ENCODE measurements around the gene TRPV6. TPM values are rescaled to one million over a fixed set of nuclear protein-coding genes. Genes with fewer than 3 reads are reported as not detected.

TRPV6 gene
- polyA plus RNA-seq, 3 donors, result 0.44 TPM; not detected in 2

- Histone ChIP-seq H3K27me3 (ENCODE audit: control insufficient read depth in 2 of 2, insufficient read depth in 2 of 2, low read length in 2 of 2) (no peaks in the 10 kb centered on the region), H3K4me2 (replicated peaks; ENCODE audit: extremely low read depth, low read length, poor library complexity, severe bottlenecking) (no peak overlapping the region), H3K79me2 (ENCODE audit: insufficient read depth, low read length) (no peaks in the 10 kb centered on the region), H3K27ac (ENCODE audit: low read depth in 1 of 2, low read length in 2 of 2) (no peak overlapping the region), H3K9ac (ENCODE audit: insufficient read depth, low read length, poor library complexity, severe bottlenecking) (no peak overlapping the region), H2AFZ (ENCODE audit: insufficient read depth, low read depth, low read length, poor library complexity, severe bottlenecking) (no peak overlapping the region), H4K20me1 (ENCODE audit: insufficient read depth, low read length) (no peaks in the 10 kb centered on the region), H3K4me1 (ENCODE audit: control insufficient read depth in 1 of 2, insufficient read depth in 2 of 2, low read length in 2 of 2) (no peaks in the 10 kb centered on the region), H3K9me3 (replicated peaks in 1 of 2; ENCODE audit: control insufficient read depth in 1 of 2, insufficient read depth in 1 of 2, low read length in 2 of 2) (no peaks in the 10 kb centered on the region), H3K36me3 (replicated peaks in 1 of 2; ENCODE audit: control insufficient read depth in 1 of 2, insufficient read depth in 2 of 2, low read length in 2 of 2) (no peaks in the 10 kb centered on the region), H3K4me3 (replicated peaks in 1 of 3; ENCODE audit: low read depth in 2 of 3, low read length in 3 of 3) (no peak overlapping the region)
- no peak overlapping the region for H3K27ac Mint-ChIP-seq
- 100% methylated on average over 2 of the region's 3 CpGs for WGBS (ENCODE audit: insufficient coverage)
- no peak for DNase-seq
- intact Hi-C loops (cut with micrococcal nuclease), result no loop called here
- H3K27me3 Mint-ChIP-seq (ENCODE audit: low read depth in 3 of 3), result peaks cover 2 to 16% (median 2%) of the 10 kb centered on the region in 3 donors
- TF ChIP-seq CTCF (IDR thresholded peaks at IDR 0.05), result no peak
- no peaks in the 10 kb centered on the region for H3K4me1 Mint-ChIP-seq
- H3K9me3 Mint-ChIP-seq, result peaks cover 0 to 2% (median 0%) of the 10 kb centered on the region in 7 donors
- H3K36me3 Mint-ChIP-seq, result no peaks in the 10 kb centered on the region
- H3K4me3 Mint-ChIP-seq, result no peak overlapping the region
Measured at GRCh38 chr7:142919656-142920055, 34.1 kb upstream of the TRPV6 start.

GRCh38 chr7:142918901-142919300, 33.4 kb upstream of the TRPV6 start:
- H3K27ac Mint-ChIP-seq, result no peak overlapping the region
- Histone ChIP-seq H3K27ac (ENCODE audit: low read depth in 1 of 2, low read length in 2 of 2) (no peak overlapping the region), H3K27me3 (ENCODE audit: control insufficient read depth in 2 of 2, insufficient read depth in 2 of 2, low read length in 2 of 2) (no peaks in the 10 kb centered on the region), H3K79me2 (ENCODE audit: insufficient read depth, low read length) (no peaks in the 10 kb centered on the region), H3K4me3 (replicated peaks in 1 of 3; ENCODE audit: low read depth in 2 of 3, low read length in 3 of 3) (no peak overlapping the region), H3K4me2 (replicated peaks; ENCODE audit: extremely low read depth, low read length, poor library complexity, severe bottlenecking) (no peak overlapping the region), H3K36me3 (replicated peaks in 1 of 2; ENCODE audit: control insufficient read depth in 1 of 2, insufficient read depth in 2 of 2, low read length in 2 of 2) (no peaks in the 10 kb centered on the region), H4K20me1 (ENCODE audit: insufficient read depth, low read length) (no peaks in the 10 kb centered on the region), H3K4me1 (ENCODE audit: control insufficient read depth in 1 of 2, insufficient read depth in 2 of 2, low read length in 2 of 2) (no peaks in the 10 kb centered on the region), H2AFZ (ENCODE audit: insufficient read depth, low read depth, low read length, poor library complexity, severe bottlenecking) (no peak overlapping the region), H3K9me3 (replicated peaks in 1 of 2; ENCODE audit: control insufficient read depth in 1 of 2, insufficient read depth in 1 of 2, low read length in 2 of 2) (no peaks in the 10 kb centered on the region), H3K9ac (ENCODE audit: insufficient read depth, low read length, poor library complexity, severe bottlenecking) (no peak overlapping the region)
- H3K36me3 Mint-ChIP-seq, result no peaks in the 10 kb centered on the region
- no CpG with 5 or more reads among the region's 2 CpGs for WGBS (ENCODE audit: insufficient coverage)
- no peak for DNase-seq
- H3K9me3 Mint-ChIP-seq, result peaks cover 0 to 2% (median 0%) of the 10 kb centered on the region in 7 donors
- peaks cover under 1% of the 10 kb centered on the region for H3K4me1 Mint-ChIP-seq
- no peak overlapping the region for H3K4me3 Mint-ChIP-seq
- intact Hi-C loops (cut with micrococcal nuclease), result no loop called here
- no peak for TF ChIP-seq CTCF (IDR thresholded peaks at IDR 0.05)
- H3K27me3 Mint-ChIP-seq (ENCODE audit: low read depth in 3 of 3), result peaks cover 2 to 14% (median 2%) of the 10 kb centered on the region in 3 donors

All from CD14-positive monocyte (primary cell).